ENCODE results near the gene CAMK2N1.

- TF ChIP-seq CTCF (IDR thresholded peaks at IDR 0.05) (no peak), POLR2A (IDR thresholded peaks at IDR 0.05) (no peak)
These were observed 22.5 kb downstream of the CAMK2N1 start for GRCh38 chr1:20463502-20463901.

All from adrenal gland (tissue), 5 donors.